Upper lobe of right lung (tissue), 1 donor: ENCODE data around the gene TFEC. TPM values are rescaled to one million over a fixed set of nuclear protein-coding genes. Genes with fewer than 3 reads are reported as not detected.

ENCODE experiments used
- ATAC-seq: fragments of 200-7000 bp; cut with Tn5 transposase; one replicate; pipeline ENCODE4 v1.9.1; 2020; ENCODE audit warnings: mild to moderate bottlenecking, moderate library complexity
- DNase-seq: peaks from one replicate; pipeline ENCODE4 v3.0.0-alpha.2; 2020
- H3K27ac ChIP-seq: fragments of 200-600 bp; one replicate; pipeline ENCODE4 v1.8.0; 2022
- H3K27me3 ChIP-seq: fragments of 200-600 bp; one replicate; pipeline ENCODE4 v1.8.0; 2022; ENCODE audit warnings: mild to moderate bottlenecking
- H3K36me3 ChIP-seq: fragments of 200-600 bp; one replicate; pipeline ENCODE4 v1.8.0; 2022
- H3K4me1 ChIP-seq: fragments of 200-600 bp; one replicate; pipeline ENCODE4 v1.8.0; 2022
- H3K4me3 ChIP-seq: fragments of 200-600 bp; one replicate; pipeline ENCODE4 v1.8.0; 2022; ENCODE audit warnings: mild to moderate bottlenecking
- H3K9me3 ChIP-seq: fragments of 200-600 bp; one replicate; pipeline ENCODE4 v1.8.0; 2022
- intact Hi-C: fragments of 100-400 bp; cut with DNase I; formaldehyde crosslinking; loops from one replicate; pipeline ENCODE4 v1.11.0; 2022
- total RNA-seq: library from RNA; stranded (reverse); fragmentation: NEBNext Ultra II Directional; extraction: Animal tissue kit (Norgen Biotek cat#: 25700); gene quantifications from one replicate; pipeline ENCODE4 v1.2.1, GENCODE V29; 2021
- TF ChIP-seq, protein P1 (sequence below): fragments of 200-600 bp; IDR thresholded peaks from one replicate; pipeline ENCODE4 v1.8.0; 2022; ENCODE audit warnings: antibody characterized with exemption
- donor health status: DM: no; HTN: yes; CAD: no; lungs with severe emphysema.

TFEC gene
- total RNA-seq, 1 donor from 2014 or later, result 29.8 TPM

DNA sequence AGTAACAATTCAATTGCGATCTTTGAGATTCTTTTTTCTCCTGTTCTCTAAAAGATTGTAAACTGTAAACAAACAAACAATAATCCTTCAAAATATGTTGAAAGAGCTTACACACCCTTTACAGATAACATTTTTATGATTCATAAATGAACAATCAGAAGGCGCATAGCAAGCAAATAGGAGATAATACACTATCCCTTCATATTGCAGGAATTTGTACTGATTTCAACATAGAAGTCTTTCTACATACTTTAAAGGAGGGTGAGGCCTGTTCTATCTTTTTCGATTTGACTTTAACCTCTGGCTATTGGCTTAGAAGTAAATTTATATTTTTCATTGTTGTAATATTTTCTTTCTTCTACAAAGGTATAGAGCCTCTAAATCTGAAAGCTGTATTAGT lies 57.2 kb downstream of the TFEC start:
- Histone ChIP-seq H3K27me3 (no peaks in the 10 kb centered on the region), H3K36me3 (no peaks in the 10 kb centered on the region), H3K4me3 (no peak overlapping the region), H3K4me1 (no peaks in the 10 kb centered on the region), H3K9me3 (no peaks in the 10 kb centered on the region), H3K27ac (no peak overlapping the region)
- no peak for ATAC-seq
- DNase-seq, result no peak
- intact Hi-C loops, result no loop called here
- TF ChIP-seq, protein P1, sequence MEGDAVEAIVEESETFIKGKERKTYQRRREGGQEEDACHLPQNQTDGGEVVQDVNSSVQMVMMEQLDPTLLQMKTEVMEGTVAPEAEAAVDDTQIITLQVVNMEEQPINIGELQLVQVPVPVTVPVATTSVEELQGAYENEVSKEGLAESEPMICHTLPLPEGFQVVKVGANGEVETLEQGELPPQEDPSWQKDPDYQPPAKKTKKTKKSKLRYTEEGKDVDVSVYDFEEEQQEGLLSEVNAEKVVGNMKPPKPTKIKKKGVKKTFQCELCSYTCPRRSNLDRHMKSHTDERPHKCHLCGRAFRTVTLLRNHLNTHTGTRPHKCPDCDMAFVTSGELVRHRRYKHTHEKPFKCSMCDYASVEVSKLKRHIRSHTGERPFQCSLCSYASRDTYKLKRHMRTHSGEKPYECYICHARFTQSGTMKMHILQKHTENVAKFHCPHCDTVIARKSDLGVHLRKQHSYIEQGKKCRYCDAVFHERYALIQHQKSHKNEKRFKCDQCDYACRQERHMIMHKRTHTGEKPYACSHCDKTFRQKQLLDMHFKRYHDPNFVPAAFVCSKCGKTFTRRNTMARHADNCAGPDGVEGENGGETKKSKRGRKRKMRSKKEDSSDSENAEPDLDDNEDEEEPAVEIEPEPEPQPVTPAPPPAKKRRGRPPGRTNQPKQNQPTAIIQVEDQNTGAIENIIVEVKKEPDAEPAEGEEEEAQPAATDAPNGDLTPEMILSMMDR, result no peak

DNA sequence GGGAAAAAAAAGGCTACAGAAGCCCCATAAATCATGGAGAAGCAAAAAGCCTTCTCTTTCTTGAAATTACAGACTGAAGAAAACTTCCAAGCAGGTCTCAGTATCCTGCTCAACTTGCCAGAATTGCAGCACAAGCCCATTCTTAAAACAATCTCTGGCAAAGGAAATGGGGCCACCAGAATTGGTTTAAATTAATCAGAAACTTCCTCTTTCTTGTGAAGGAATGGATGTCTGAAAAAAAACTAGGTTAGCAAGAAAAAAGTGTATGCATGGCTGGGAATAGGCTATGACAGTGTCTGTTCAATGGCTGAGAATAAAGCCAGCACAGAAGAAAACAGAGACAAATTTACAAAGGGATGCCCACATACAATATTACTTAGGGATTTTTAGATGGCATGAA lies 59.1 kb downstream of the TFEC start:
- TF ChIP-seq, protein P1, result no peak

GRCh38 chr7:115968596-115968995 lies 62.0 kb downstream of the TFEC start:
- no peak overlapping the region for H3K27ac ChIP-seq
- intact Hi-C loops, result no loop called here
- TF ChIP-seq, protein P1, result no peak
- no peak for DNase-seq
- H3K9me3 ChIP-seq, result no peaks in the 10 kb centered on the region
- ATAC-seq, result no peak
- no peaks in the 10 kb centered on the region for H3K4me1 ChIP-seq
- no peaks in the 10 kb centered on the region for H3K36me3 ChIP-seq
- H3K27me3 ChIP-seq, result no peaks in the 10 kb centered on the region
- no peak overlapping the region for H3K4me3 ChIP-seq

More for the DNA sequence above, 59.1 kb downstream of the TFEC start:
- Histone ChIP-seq H3K9me3 (no peaks in the 10 kb centered on the region), H3K36me3 (no peaks in the 10 kb centered on the region), H3K27me3 (no peaks in the 10 kb centered on the region), H3K4me3 (no peak overlapping the region), H3K4me1 (no peaks in the 10 kb centered on the region), H3K27ac (no peak overlapping the region)
- ATAC-seq (no peak), DNase-seq (no peak)
- intact Hi-C loops, result no loop called here

DNA sequence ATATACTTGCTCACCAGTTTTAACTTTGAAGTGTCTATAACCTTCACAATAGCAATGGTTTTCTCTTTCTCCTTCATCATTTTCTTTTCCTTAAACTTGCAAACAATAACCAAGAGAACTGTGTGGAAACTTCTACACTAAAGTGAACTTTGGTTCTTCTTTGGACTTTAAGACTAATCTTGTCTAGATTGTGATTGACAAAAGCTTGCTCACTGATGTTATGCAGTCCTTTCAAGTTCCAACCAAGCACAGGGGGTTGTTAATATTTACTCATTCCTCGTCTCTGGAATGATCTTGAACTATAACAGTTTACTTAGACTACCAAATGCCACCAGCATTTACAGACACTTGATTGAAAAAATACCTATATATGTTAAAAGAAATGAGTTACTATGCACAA lies 62.4 kb downstream of the TFEC start:
- TF ChIP-seq, protein P1, result no peak
- intact Hi-C loops, result no loop called here
- H3K4me1 ChIP-seq, result no peaks in the 10 kb centered on the region
- H3K27me3 ChIP-seq, result no peaks in the 10 kb centered on the region
- H3K36me3 ChIP-seq, result no peaks in the 10 kb centered on the region
- no peak overlapping the region for H3K27ac ChIP-seq
- no peak overlapping the region for H3K4me3 ChIP-seq
- ATAC-seq (no peak), DNase-seq (no peak)
- no peaks in the 10 kb centered on the region for H3K9me3 ChIP-seq

GRCh38 chr7:115965796-115966475 lies 64.6 kb downstream of the TFEC start:
- ATAC-seq, result peak; percentile 54

More at GRCh38 chr7:115965796-115966475, 64.6 kb downstream of the TFEC start:
- H3K4me3 ChIP-seq, result no peak overlapping the region
- H3K27me3 ChIP-seq, result no peaks in the 10 kb centered on the region
- no peaks in the 10 kb centered on the region for H3K36me3 ChIP-seq
- TF ChIP-seq, protein P1, result no peak
- no peak overlapping the region for H3K27ac ChIP-seq
- no peak for DNase-seq
- no peaks in the 10 kb centered on the region for H3K9me3 ChIP-seq
- intact Hi-C loops, result no loop called here
- no peaks in the 10 kb centered on the region for H3K4me1 ChIP-seq
